ENCODE measurements around the gene WDHD1. TPM values are rescaled to one million over a fixed set of nuclear protein-coding genes. Genes with fewer than 3 reads are reported as not detected.
A peak's percentile ranks its signal among the peaks of the same experiment; 100 is the strongest.
"Not testable (repeated sequence)": the region's sequence is repeated elsewhere in the genome, so short reads cannot be mapped to it uniquely, and the experiment has no call there.

The WDHD1 gene
- total and polyA plus RNA-seq, 9 donors = 1.2 to 4.2 (median 2.5) TPM

GRCh38 chr14:55071870-55072640 is 45.2 kb upstream of the WDHD1 start:
- intact Hi-C loops (cut with DNase I) = no loop called here
- DNase-seq = peak in 1 of 5 donors; percentile 33
- H3K27ac ChIP-seq = no peak overlapping the region
- H3K27me3 ChIP-seq = no peaks in the 10 kb centered on the region
- peaks cover 2% of the 10 kb centered on the region for H3K4me1 ChIP-seq (ENCODE audit: insufficient read depth)
- H3K9me3 ChIP-seq = no peaks in the 10 kb centered on the region
- TF ChIP-seq POLR2A (IDR thresholded peaks at IDR 0.05) (no peak), EP300 (IDR thresholded peaks at IDR 0.05) (no peak), CTCF (IDR thresholded peaks at IDR 0.05) (no peak)
- H3K36me3 ChIP-seq = no peaks in the 10 kb centered on the region
- no peak overlapping the region for H3K4me3 ChIP-seq
- 6 to 9% (median 6%) methylated on average over 10 of the region's 10 CpGs for WGBS, 3 donors

- Histone ChIP-seq H3K36me3 (no peaks in the 10 kb centered on the region), H3K4me3 (no peak overlapping the region), H3K4me1 (ENCODE audit: insufficient read depth) (peaks cover 2% of the 10 kb centered on the region), H3K9me3 (no peaks in the 10 kb centered on the region), H3K27ac (no peak overlapping the region), H3K27me3 (no peaks in the 10 kb centered on the region)
- no peak for DNase-seq
- no peak for TF ChIP-seq POLR2A (IDR thresholded peaks at IDR 0.05)
- TF ChIP-seq EP300 (IDR thresholded peaks at IDR 0.05) = no peak
- no peak for TF ChIP-seq CTCF (IDR thresholded peaks at IDR 0.05)
- intact Hi-C loops (cut with DNase I) = no loop called here
- 58 to 68% (median 59%) methylated on average over 4 of the region's 4 CpGs for WGBS, 3 donors
Observed at GRCh38 chr14:55070981-55071411, 44.1 kb upstream of the WDHD1 start.

- no peak for DNase-seq
- Histone ChIP-seq H3K36me3 (no peaks in the 10 kb centered on the region), H3K27me3 (no peaks in the 10 kb centered on the region), H3K4me1 (ENCODE audit: insufficient read depth) (peaks cover 6% of the 10 kb centered on the region), H3K27ac (no peak overlapping the region), H3K9me3 (no peaks in the 10 kb centered on the region), H3K4me3 (no peak overlapping the region)
- TF ChIP-seq CTCF (IDR thresholded peaks at IDR 0.05) = no peak
- no peak for TF ChIP-seq POLR2A (IDR thresholded peaks at IDR 0.05)
- no peak for TF ChIP-seq EP300 (IDR thresholded peaks at IDR 0.05)
- intact Hi-C loops (cut with DNase I) = no loop called here
- WGBS, 3 donors = 71 to 80% (median 73%) methylated on average over 1 of the region's 1 CpG
Observed at GRCh38 chr14:55066223-55066622, 39.3 kb upstream of the WDHD1 start.

GRCh38 chr14:55065411-55065810 is 38.5 kb upstream of the WDHD1 start:
- Histone ChIP-seq H3K4me1 (ENCODE audit: insufficient read depth) (peaks cover 6% of the 10 kb centered on the region), H3K4me3 (no peak overlapping the region), H3K27ac (no peak overlapping the region), H3K36me3 (no peaks in the 10 kb centered on the region), H3K9me3 (no peaks in the 10 kb centered on the region), H3K27me3 (no peaks in the 10 kb centered on the region)
- no peak for DNase-seq
- intact Hi-C loops (cut with DNase I) = no loop called here
- 6 to 25% (median 19%) methylated on average over 2 of the region's 2 CpGs for WGBS, 3 donors
- TF ChIP-seq CTCF (IDR thresholded peaks at IDR 0.05) (no peak), EP300 (IDR thresholded peaks at IDR 0.05) (no peak), POLR2A (IDR thresholded peaks at IDR 0.05) (no peak)

GRCh38 chr14:55064896-55065295 is 38.0 kb upstream of the WDHD1 start:
- WGBS, 3 donors = 56 to 71% (median 60%) methylated on average over 2 of the region's 2 CpGs
- H3K27ac ChIP-seq; H3K9me3 ChIP-seq; intact Hi-C loops (cut with DNase I); DNase-seq; H3K4me3 ChIP-seq; H3K4me1 ChIP-seq (ENCODE audit: insufficient read depth); H3K36me3 ChIP-seq; H3K27me3 ChIP-seq: not testable (repeated sequence)

Measured in ovary (tissue), 9 donors.